H9 (cell line): Measurements from ENCODE around the gene TSPAN18. TPM values are rescaled to one million over a fixed set of nuclear protein-coding genes. Genes with fewer than 3 reads are reported as not detected.

Experiments
- DNase-seq: peaks from one replicate; pipeline ENCODE4 v3.0.0-alpha.2; 2017
- H2AFZ ChIP-seq: one replicate; pipeline ENCODE4 v1.6.1; 2013; ENCODE audit warnings: mild to moderate bottlenecking, low read length, control low read depth, moderate library complexity
- H2AK5ac ChIP-seq: 2 replicates; pipeline ENCODE4 v1.6.1; 2013; ENCODE audit warnings: low read length, control low read depth, mixed read lengths; ENCODE audit not compliant: insufficient read length
- H2BK120ac ChIP-seq: one replicate; pipeline ENCODE4 v1.6.1; 2013; ENCODE audit warnings: low read depth, mild to moderate bottlenecking, low read length, control low read depth, inconsistent platforms; ENCODE audit not compliant: poor library complexity, severe bottlenecking
- H2BK12ac ChIP-seq: 2 replicates; pipeline ENCODE4 v1.6.1; 2013; ENCODE audit warnings: low read length, control low read depth, mixed read lengths, low read depth; ENCODE audit not compliant: insufficient read length
- H2BK15ac ChIP-seq: 2 replicates; pipeline ENCODE4 v1.6.1; 2013; ENCODE audit warnings: low read depth, low read length, control low read depth
- H2BK20ac ChIP-seq: one replicate; pipeline ENCODE4 v1.6.1; 2013; ENCODE audit warnings: low read depth, mild to moderate bottlenecking, low read length, control low read depth, inconsistent platforms; ENCODE audit not compliant: poor library complexity, severe bottlenecking
- H2BK5ac ChIP-seq: 2 replicates; pipeline ENCODE4 v1.6.1; 2013; ENCODE audit warnings: low read length, control low read depth, mixed read lengths; ENCODE audit not compliant: insufficient read length
- H3K14ac ChIP-seq: 2 replicates; pipeline ENCODE4 v1.6.1; 2013; ENCODE audit warnings: low read length, control low read depth; ENCODE audit not compliant: insufficient read depth
- H3K18ac ChIP-seq: 2 replicates; pipeline ENCODE4 v1.6.1; 2013; ENCODE audit warnings: low read depth, mild to moderate bottlenecking, mixed read lengths, low read length, control low read depth; ENCODE audit not compliant: insufficient read length
- H3K23ac ChIP-seq: 2 replicates; pipeline ENCODE4 v1.6.1; 2013; ENCODE audit warnings: low read length, control low read depth, mixed read lengths, low read depth; ENCODE audit not compliant: insufficient read length
- H3K23me2 ChIP-seq: 2 replicates; pipeline ENCODE4 v1.6.1; 2013; ENCODE audit warnings: low read depth, mild to moderate bottlenecking, mixed read lengths, low read length, control low read depth; ENCODE audit not compliant: insufficient read length, poor library complexity, severe bottlenecking
- H3K27ac ChIP-seq: 2 replicates; pipeline ENCODE4 v1.5.1; 2013; ENCODE audit warnings: low read length, control low read depth, mixed read lengths, low read depth; ENCODE audit not compliant: insufficient read length
- H3K27me3 ChIP-seq: 2 replicates; pipeline ENCODE4 v1.6.1; 2013; ENCODE audit warnings: low read length, control low read depth, inconsistent platforms; ENCODE audit not compliant: insufficient read depth
- H3K4ac ChIP-seq: 2 replicates; pipeline ENCODE4 v1.6.1; 2013; ENCODE audit warnings: low read depth, mild to moderate bottlenecking, control low read depth, inconsistent platforms, low read length, moderate library complexity
- H3K4me1 ChIP-seq: 2 replicates; pipeline ENCODE4 v1.6.1; 2013; ENCODE audit warnings: low read length, control low read depth, inconsistent platforms; ENCODE audit not compliant: insufficient read depth
- H3K4me2 ChIP-seq: 2 replicates; pipeline ENCODE4 v1.6.1; 2013; ENCODE audit warnings: low read length, control low read depth, mixed read lengths; ENCODE audit not compliant: insufficient read length, insufficient read depth
- H3K56ac ChIP-seq: 2 replicates; pipeline ENCODE4 v1.6.1; 2013; ENCODE audit warnings: low read depth, mild to moderate bottlenecking, mixed read lengths, low read length, control low read depth; ENCODE audit not compliant: insufficient read length
- H3K79me1 ChIP-seq: 2 replicates; pipeline ENCODE4 v1.6.1; 2013; ENCODE audit warnings: low read depth, mild to moderate bottlenecking, moderate library complexity, low read length, control low read depth, inconsistent platforms; ENCODE audit not compliant: insufficient read depth, poor library complexity, severe bottlenecking
- H3K79me2 ChIP-seq: 2 replicates; pipeline ENCODE4 v1.6.1; 2013; ENCODE audit warnings: low read length, control low read depth, inconsistent platforms; ENCODE audit not compliant: insufficient read depth
- H3K9ac ChIP-seq: 2 replicates; pipeline ENCODE4 v1.6.1; 2013; ENCODE audit warnings: low read length, control low read depth, mixed read lengths; ENCODE audit not compliant: insufficient read length; ENCODE audit errors: extremely low read depth
- H3K9me3 ChIP-seq: one replicate; pipeline ENCODE4 v1.6.1; 2013; ENCODE audit warnings: low read depth, low read length, inconsistent platforms; ENCODE audit not compliant: control insufficient read depth
- H3T11ph ChIP-seq: one replicate; pipeline ENCODE4 v1.6.1; 2013; ENCODE audit warnings: mild to moderate bottlenecking, low read length, control low read depth, inconsistent platforms
- H4K20me1 ChIP-seq: one replicate; pipeline ENCODE4 v1.6.1; 2013; ENCODE audit not compliant: control insufficient read depth, insufficient read length, insufficient read depth
- H4K5ac ChIP-seq: 2 replicates; pipeline ENCODE4 v1.6.1; 2013; ENCODE audit warnings: low read depth, mild to moderate bottlenecking, mixed read lengths, low read length, control low read depth; ENCODE audit not compliant: insufficient read length
- H4K8ac ChIP-seq: replicated peaks from 2 replicates; pipeline ENCODE4 v1.6.1; 2013; ENCODE audit warnings: low read length, control low read depth, mixed read lengths, low read depth; ENCODE audit not compliant: insufficient read length
- H4K91ac ChIP-seq: 2 replicates; pipeline ENCODE4 v1.6.1; 2013; ENCODE audit warnings: low read depth, mild to moderate bottlenecking, moderate library complexity, mixed read lengths, low read length, control low read depth; ENCODE audit not compliant: insufficient read length
- H3K27ac Mint-ChIP-seq, 3 experiments: 2 replicates in 2 of 3; 3 replicates in 1 of 3; pipeline ENCODE4 v1.8.0; 2020 to 2021; ENCODE audit warnings: mixed read lengths in 3 of 3, mild to moderate bottlenecking in 1 of 3, moderate library complexity in 1 of 3
- H3K27me3 Mint-ChIP-seq: 2 replicates; pipeline ENCODE4 v1.8.0; 2021; ENCODE audit warnings: low read depth, mild to moderate bottlenecking, moderate library complexity, mixed read lengths
- H3K36me3 Mint-ChIP-seq, 3 experiments: 2 replicates in 2 of 3; 3 replicates in 1 of 3; pipeline ENCODE4 v1.8.0; 2020 to 2021; ENCODE audit warnings: low read depth in 3 of 3, mixed read lengths in 3 of 3; ENCODE audit not compliant: insufficient read depth in 1 of 3
- H3K4me1 Mint-ChIP-seq, 2 experiments: 2 replicates each; pipeline ENCODE4 v1.8.0; 2020; ENCODE audit warnings: mixed read lengths in 2 of 2
- H3K4me3 Mint-ChIP-seq, 2 experiments: 2 replicates in 1 of 2; 3 replicates in 1 of 2; pipeline ENCODE4 v1.8.0; 2020 to 2021; ENCODE audit warnings: mild to moderate bottlenecking in 2 of 2, mixed read lengths in 2 of 2, moderate library complexity in 1 of 2
- H3K9me3 Mint-ChIP-seq, 2 experiments: 2 replicates in 1 of 2; 3 replicates in 1 of 2; pipeline ENCODE4 v1.8.0; 2020; ENCODE audit warnings: mild to moderate bottlenecking in 2 of 2, mixed read lengths in 2 of 2, moderate library complexity in 1 of 2
- CTCF ChIP-seq: fragments of 200-600 bp; sonication (generic); conservative IDR thresholded peaks from 3 replicates; pipeline ENCODE4 v1.8.0; 2021; ENCODE audit warnings: antibody characterized with exemption, mild to moderate bottlenecking
- WGBS: extraction: QIAGEN DNeasy Blood & Tissue Kit; methylation state at CpG from one replicate; pipeline ENCODE4 v1.1.7; 2013; ENCODE audit warnings: missing lambda C conversion rate, low lambda C conversion rate, mixed read lengths; ENCODE audit not compliant: insufficient read length; ENCODE audit errors: extremely low coverage; 5-methylcytosine and 5-hydroxymethylcytosine counted together
- total RNA-seq: library from RNA; stranded (reverse); gene quantifications from 2 replicates; pipeline ENCODE4 v1.2.1, GENCODE V29; 2021

TSPAN18 gene
- total RNA-seq, 1 experiment from 2014 or later: 25.3 TPM

- no peak overlapping the region for H3K18ac ChIP-seq
- no peak overlapping the region for H4K91ac ChIP-seq
- no peaks in the 10 kb centered on the region for H3K79me2 ChIP-seq
- no peak overlapping the region for H2BK20ac ChIP-seq
- no peak overlapping the region for H3K56ac ChIP-seq
- no peaks in the 10 kb centered on the region for H3K9me3 Mint-ChIP-seq
- H2BK120ac ChIP-seq: no peak overlapping the region
- H3K23ac ChIP-seq: no peak overlapping the region
- no peak overlapping the region for H3K4ac ChIP-seq
- no peak overlapping the region for H3K14ac ChIP-seq
- no peak overlapping the region for H2BK15ac ChIP-seq
- H2BK12ac ChIP-seq: no peak overlapping the region
- no peak overlapping the region for H2AK5ac ChIP-seq
- no peak overlapping the region for H3K9ac ChIP-seq
- H3K27me3 Mint-ChIP-seq: peaks cover 12% of the 10 kb centered on the region
- no peak overlapping the region for H3K27ac ChIP-seq
- no peaks in the 10 kb centered on the region for H3K23me2 ChIP-seq
- DNase-seq: no peak
- no peak overlapping the region for H2AFZ ChIP-seq
- peaks cover 3% of the 10 kb centered on the region; the same call in 1 of the 2 replicates for H3K4me1 ChIP-seq
- H3K4me1 Mint-ChIP-seq: peaks cover 32 to 52% of the 10 kb centered on the region in 2 experiments
- H3K27ac Mint-ChIP-seq: peak overlapping the region in 1 of 3 experiments; percentile 5; a peak in 1 of 7 replicates
- TF ChIP-seq CTCF: no peak
- WGBS: no CpG with 5 or more reads among the region's 3 CpGs
- H3K4me2 ChIP-seq: no peak overlapping the region
- H4K5ac ChIP-seq: no peak overlapping the region
- H3K4me3 Mint-ChIP-seq: no peak overlapping the region
- no peaks in the 10 kb centered on the region; a peak in 2 of 7 replicates for H3K36me3 Mint-ChIP-seq
- no peaks in the 10 kb centered on the region; the same call in 1 of the 2 replicates for H3K27me3 ChIP-seq
- H4K20me1 ChIP-seq: no peaks in the 10 kb centered on the region
- no peak overlapping the region for H4K8ac ChIP-seq
- H3T11ph ChIP-seq: no peak overlapping the region
- H3K79me1 ChIP-seq: no peaks in the 10 kb centered on the region
- H2BK5ac ChIP-seq: no peak overlapping the region
- no peaks in the 10 kb centered on the region for H3K9me3 ChIP-seq
Measured at GRCh38 chr11:44886790-44887140, 160.0 kb downstream of the TSPAN18 start.
